HL-60 (cell line): ENCODE data around the gene JMJD1C.

Source experiments
- DNase-seq, 2 experiments: peaks; one replicate each; pipeline ENCODE4 v3.0.0-alpha.2; 2010 to 2020; ENCODE audit warnings: low read depth in 1 of 2, low spot score in 1 of 2
- H3K27ac ChIP-seq: fragments of 250-450 bp; sonication (Bioruptor Pico); replicated peaks from 2 replicates; pipeline ENCODE4 v1.5.1; 2020; ENCODE audit warnings: mild to moderate bottlenecking, moderate library complexity
- H3K27me3 ChIP-seq: fragments of 250-450 bp; sonication (Bioruptor Pico); 2 replicates; pipeline ENCODE4 v1.5.1; 2021; ENCODE audit warnings: mild to moderate bottlenecking, moderate library complexity; ENCODE audit not compliant: insufficient read depth, poor library complexity, severe bottlenecking
- H3K4me3 ChIP-seq: replicated peaks from 2 replicates; pipeline ENCODE4 v1.5.1; 2011; ENCODE audit warnings: mild to moderate bottlenecking, control low read depth, low read length; ENCODE audit not compliant: insufficient read depth
- CTCF ChIP-seq: IDR thresholded peaks from one replicate; pipeline ENCODE4 v1.5.1; 2011; ENCODE audit warnings: low read length, control low read depth, inconsistent platforms; ENCODE audit not compliant: insufficient read depth
- GABPA ChIP-seq: IDR thresholded peaks from 2 replicates; pipeline ENCODE4 v1.6.1; 2012; ENCODE audit warnings: low read depth
- POLR2AphosphoS5 ChIP-seq: IDR thresholded peaks from 2 replicates; pipeline ENCODE4 v1.6.1; 2012; ENCODE audit warnings: low read depth
- REST ChIP-seq: IDR thresholded peaks from 2 replicates; pipeline ENCODE4 v1.6.1; 2012; ENCODE audit warnings: low read depth; ENCODE audit not compliant: insufficient replicate concordance
- SPI1 ChIP-seq: IDR thresholded peaks from 2 replicates; pipeline ENCODE4 v1.6.1; 2012; ENCODE audit warnings: low read depth, mild to moderate bottlenecking, borderline replicate concordance
- long read RNA-seq: library from polyadenylated mRNA; unstranded; transcript quantifications from one replicate; pipeline ENCODE4 v2.0.0, GENCODE V29; 2020

The JMJD1C gene
- long read RNA-seq, partial matches to known transcripts = 58 of 110 reads
- long read RNA-seq, other reads (novel, unspliced or antisense) = 51 of 110 reads

- H3K27ac ChIP-seq = peak within 1 kb of the TSS; percentile 79
- peak within 1 kb of the TSS; percentile 91 for H3K4me3 ChIP-seq
- TF ChIP-seq POLR2AphosphoS5 (peak; percentile 59; the same call in 1 of the 2 replicates), SPI1 (no peak), REST (peak; percentile 27)
- peak; percentile 55 to 69 for DNase-seq
- no peaks in the 10 kb centered on the region for H3K27me3 ChIP-seq
Measured at GRCh38 chr10:63465293-63466143, at the start of gene JMJD1C. Gene JMJD1C (minus strand): TSS chr10:63465977. CDS start chr10:63465662, 315 bp downstream.

GRCh38 chr10:63515002-63515763, 49.4 kb upstream of the JMJD1C start:
- DNase-seq = peak in 1 of 2 experiments; percentile 14
- Histone ChIP-seq H3K27ac (no peak overlapping the region), H3K4me3 (no peak overlapping the region)

GRCh38 chr10:63506554-63506953, 40.8 kb upstream of the JMJD1C start:
- no peak for TF ChIP-seq GABPA
- TF ChIP-seq POLR2AphosphoS5 = no peak
- no peak for TF ChIP-seq SPI1
- TF ChIP-seq REST = no peak
- TF ChIP-seq CTCF = no peak
- no peak overlapping the region for H3K27ac ChIP-seq
- no peak for DNase-seq
- no peaks in the 10 kb centered on the region for H3K27me3 ChIP-seq
- no peak overlapping the region for H3K4me3 ChIP-seq

More at GRCh38 chr10:63515002-63515763, 49.4 kb upstream of the JMJD1C start:
- TF ChIP-seq REST = no peak
- no peak for TF ChIP-seq CTCF
- TF ChIP-seq POLR2AphosphoS5 = no peak
- TF ChIP-seq GABPA = no peak
- TF ChIP-seq SPI1 = no peak
- no peaks in the 10 kb centered on the region for H3K27me3 ChIP-seq
